ENCODE measurements around the gene SUCNR1. TPM values are rescaled to one million over a fixed set of nuclear protein-coding genes. Genes with fewer than 3 reads are reported as not detected.

SUCNR1 gene
- total and polyA plus RNA-seq, 2 of the 13 experiments (the other 11 are each of a cell fraction or from before 2014, with no cell fraction given): 0.03 TPM; not detected in 1

GRCh38 chr3:151895478-151896241, 22.2 kb downstream of the SUCNR1 start:
- H2AFZ ChIP-seq (ENCODE audit: low read length): no peak overlapping the region
- no peak overlapping the region for H3K4me2 ChIP-seq (ENCODE audit: low read depth, low read length)
- H3K36me3 ChIP-seq (replicated peaks in 1 of 2; ENCODE audit: control insufficient read depth in 1 of 2, insufficient read depth in 2 of 2, low read length in 2 of 2): no peaks in the 10 kb centered on the region
- intact Hi-C loops (cut with micrococcal nuclease; ENCODE audit: unreplicated experiment) (no loop called here), in situ Hi-C loops (cut with HindIII; ENCODE audit: extremely low pct_ligation_motif_present, low pct_unique_long_range_greater_than_20kb) (no loop called here)
- H3K27ac ChIP-seq (ENCODE audit: extremely low read length, insufficient read depth, low read length): no peak overlapping the region
- H3K4me1 ChIP-seq (ENCODE audit: insufficient read depth, low read length): no peaks in the 10 kb centered on the region
- H3K4me3 ChIP-seq (replicated peaks in 1 of 3; ENCODE audit: insufficient read depth in 1 of 3, low read depth in 2 of 3, low read length in 3 of 3): no peak overlapping the region
- H3K79me2 ChIP-seq (ENCODE audit: insufficient read depth, low read length): no peaks in the 10 kb centered on the region
- BruUV-seq (replicated peaks): no TSS peak
- ChIA-PET POLR2A (no interaction called here), CTCF (ENCODE audit: low intra/inter-chr PET ratio, low total read pairs) (no interaction called here)
- no peak for FAIRE-seq
- DNase-seq (ENCODE audit: low spot score): no peak
- H4K20me1 ChIP-seq (ENCODE audit: insufficient read depth, low read length): no peaks in the 10 kb centered on the region
- 1% methylated on average over 4 of the region's 4 CpGs for WGBS (ENCODE audit: low lambda C conversion rate)
- H3K27me3 ChIP-seq (ENCODE audit: control insufficient read depth in 1 of 2, insufficient read depth in 2 of 2, low read length in 2 of 2): no peaks in the 10 kb centered on the region
- ATAC-seq: no peak
- H3K9me3 ChIP-seq (ENCODE audit: low read length): no peaks in the 10 kb centered on the region
- no peak overlapping the region for H3K9ac ChIP-seq (ENCODE audit: insufficient read depth, low read depth, low read length)
- TF ChIP-seq, protein P1, sequence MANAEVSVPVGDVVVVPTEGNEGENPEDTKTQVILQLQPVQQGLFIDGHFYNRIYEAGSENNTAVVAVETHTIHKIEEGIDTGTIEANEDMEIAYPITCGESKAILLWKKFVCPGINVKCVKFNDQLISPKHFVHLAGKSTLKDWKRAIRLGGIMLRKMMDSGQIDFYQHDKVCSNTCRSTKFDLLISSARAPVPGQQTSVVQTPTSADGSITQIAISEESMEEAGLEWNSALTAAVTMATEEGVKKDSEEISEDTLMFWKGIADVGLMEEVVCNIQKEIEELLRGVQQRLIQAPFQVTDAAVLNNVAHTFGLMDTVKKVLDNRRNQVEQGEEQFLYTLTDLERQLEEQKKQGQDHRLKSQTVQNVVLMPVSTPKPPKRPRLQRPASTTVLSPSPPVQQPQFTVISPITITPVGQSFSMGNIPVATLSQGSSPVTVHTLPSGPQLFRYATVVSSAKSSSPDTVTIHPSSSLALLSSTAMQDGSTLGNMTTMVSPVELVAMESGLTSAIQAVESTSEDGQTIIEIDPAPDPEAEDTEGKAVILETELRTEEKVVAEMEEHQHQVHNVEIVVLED (CRISPR knock-in tag; IDR thresholded peaks at IDR 0.05; ENCODE audit: borderline replicate concordance): no peak
- TF ChIP-seq ZNF350 (CRISPR knock-in tag; IDR thresholded peaks at IDR 0.05; ENCODE audit: borderline replicate concordance, low read depth) (no peak), NFYC (CRISPR knock-in tag; IDR thresholded peaks at IDR 0.05) (no peak), AHDC1 (CRISPR knock-in tag; IDR thresholded peaks at IDR 0.05; ENCODE audit: borderline replicate concordance) (no peak), ZNF441 (CRISPR knock-in tag; IDR thresholded peaks at IDR 0.05; ENCODE audit: borderline replicate concordance) (no peak), KMT2B (CRISPR knock-in tag; IDR thresholded peaks at IDR 0.05) (no peak), ZMAT3 (CRISPR knock-in tag; conservative IDR thresholded peaks at IDR 0.05) (no peak), AGO1 (IDR thresholded peaks at IDR 0.05; ENCODE audit: low read depth, low read length, poor library complexity, severe bottlenecking) (no peak), MIER2 (CRISPR knock-in tag; IDR thresholded peaks at IDR 0.05) (no peak), CBX1 (IDR thresholded peaks at IDR 0.05; ENCODE audit: low read depth) (no peak), DMAP1 (CRISPR knock-in tag; IDR thresholded peaks at IDR 0.05) (no peak), ATRX (CRISPR knock-in tag; IDR thresholded peaks at IDR 0.05; ENCODE audit: borderline replicate concordance) (no peak), ZNF558 (CRISPR knock-in tag; IDR thresholded peaks at IDR 0.05; ENCODE audit: borderline replicate concordance) (no peak)
- TF ChIP-seq, protein P2, sequence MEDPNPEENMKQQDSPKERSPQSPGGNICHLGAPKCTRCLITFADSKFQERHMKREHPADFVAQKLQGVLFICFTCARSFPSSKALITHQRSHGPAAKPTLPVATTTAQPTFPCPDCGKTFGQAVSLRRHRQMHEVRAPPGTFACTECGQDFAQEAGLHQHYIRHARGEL (CRISPR knock-in tag; IDR thresholded peaks at IDR 0.05): no peak
- TF ChIP-seq, protein P3, sequence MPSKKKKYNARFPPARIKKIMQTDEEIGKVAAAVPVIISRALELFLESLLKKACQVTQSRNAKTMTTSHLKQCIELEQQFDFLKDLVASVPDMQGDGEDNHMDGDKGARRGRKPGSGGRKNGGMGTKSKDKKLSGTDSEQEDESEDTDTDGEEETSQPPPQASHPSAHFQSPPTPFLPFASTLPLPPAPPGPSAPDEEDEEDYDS (CRISPR knock-in tag; IDR thresholded peaks at IDR 0.05): no peak
- TF ChIP-seq, protein P4, sequence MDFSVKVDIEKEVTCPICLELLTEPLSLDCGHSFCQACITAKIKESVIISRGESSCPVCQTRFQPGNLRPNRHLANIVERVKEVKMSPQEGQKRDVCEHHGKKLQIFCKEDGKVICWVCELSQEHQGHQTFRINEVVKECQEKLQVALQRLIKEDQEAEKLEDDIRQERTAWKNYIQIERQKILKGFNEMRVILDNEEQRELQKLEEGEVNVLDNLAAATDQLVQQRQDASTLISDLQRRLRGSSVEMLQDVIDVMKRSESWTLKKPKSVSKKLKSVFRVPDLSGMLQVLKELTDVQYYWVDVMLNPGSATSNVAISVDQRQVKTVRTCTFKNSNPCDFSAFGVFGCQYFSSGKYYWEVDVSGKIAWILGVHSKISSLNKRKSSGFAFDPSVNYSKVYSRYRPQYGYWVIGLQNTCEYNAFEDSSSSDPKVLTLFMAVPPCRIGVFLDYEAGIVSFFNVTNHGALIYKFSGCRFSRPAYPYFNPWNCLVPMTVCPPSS (IDR thresholded peaks at IDR 0.05): no peak
